ENCODE results near the gene UBE2Q1. TPM values are rescaled to one million over a fixed set of nuclear protein-coding genes. Genes with fewer than 3 reads are reported as not detected.

The UBE2Q1 gene
- total RNA-seq, 1 donor from 2014 or later = 93.3 TPM

DNA sequence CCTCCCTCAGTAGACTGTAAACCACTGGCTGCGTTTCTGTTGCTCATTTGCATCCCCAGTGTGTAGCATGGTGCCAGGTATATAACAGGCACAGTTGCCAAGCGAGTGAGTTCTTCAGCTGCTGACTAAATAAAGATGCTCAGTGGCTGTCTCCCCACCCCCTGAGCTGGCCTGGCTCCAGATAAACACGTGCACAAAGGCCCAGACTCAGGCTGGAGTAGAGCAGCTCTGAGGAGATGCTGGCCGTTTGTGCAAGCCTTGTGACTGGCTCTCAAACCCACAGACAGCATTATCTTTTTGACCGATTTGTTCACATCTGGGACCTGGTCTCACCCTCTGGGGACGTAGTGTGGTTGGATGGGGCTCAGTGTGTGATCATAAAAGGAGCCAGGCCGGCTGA, 16.3 kb upstream of the UBE2Q1 start:
- Mint-ChIP-seq H3K4me3 (no peak overlapping the region), H3K36me3 (ENCODE audit: low read depth) (peaks cover 15% of the 10 kb centered on the region), H3K9me3 (no peaks in the 10 kb centered on the region), H3K27ac (no peak overlapping the region), H3K27me3 (ENCODE audit: insufficient read depth) (peaks cover 4% of the 10 kb centered on the region), H3K4me1 (ENCODE audit: low read depth) (no peaks in the 10 kb centered on the region)
- intact Hi-C loops (cut with micrococcal nuclease) = no loop called here
- no peak for DNase-seq (ENCODE audit: low spot score)

DNA sequence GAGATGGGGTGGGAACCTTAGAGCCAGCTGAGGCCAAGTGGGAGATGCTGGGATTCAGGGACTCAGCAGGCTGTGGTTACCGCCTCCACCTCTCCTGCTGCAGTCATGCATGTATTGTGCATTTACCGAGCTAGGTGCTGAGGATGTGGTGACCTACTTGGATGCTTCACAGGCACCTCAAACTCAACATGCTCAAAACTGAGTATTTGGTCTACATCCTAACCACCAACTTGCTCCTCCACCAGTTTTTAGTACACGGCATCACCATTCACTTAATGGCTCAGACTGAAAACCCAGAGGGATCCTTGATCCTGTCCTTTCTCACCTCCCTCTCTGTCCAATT, 14.7 kb upstream of the UBE2Q1 start:
- no peak for DNase-seq (ENCODE audit: low spot score)
- Mint-ChIP-seq H3K36me3 (ENCODE audit: low read depth) (peaks cover 7% of the 10 kb centered on the region), H3K27me3 (ENCODE audit: insufficient read depth) (peaks cover 11% of the 10 kb centered on the region), H3K9me3 (no peaks in the 10 kb centered on the region), H3K4me3 (no peak overlapping the region), H3K4me1 (ENCODE audit: low read depth) (peaks cover under 1% of the 10 kb centered on the region), H3K27ac (peak overlapping the region; percentile 7)
- intact Hi-C loops (cut with micrococcal nuclease) = no loop called here

DNA sequence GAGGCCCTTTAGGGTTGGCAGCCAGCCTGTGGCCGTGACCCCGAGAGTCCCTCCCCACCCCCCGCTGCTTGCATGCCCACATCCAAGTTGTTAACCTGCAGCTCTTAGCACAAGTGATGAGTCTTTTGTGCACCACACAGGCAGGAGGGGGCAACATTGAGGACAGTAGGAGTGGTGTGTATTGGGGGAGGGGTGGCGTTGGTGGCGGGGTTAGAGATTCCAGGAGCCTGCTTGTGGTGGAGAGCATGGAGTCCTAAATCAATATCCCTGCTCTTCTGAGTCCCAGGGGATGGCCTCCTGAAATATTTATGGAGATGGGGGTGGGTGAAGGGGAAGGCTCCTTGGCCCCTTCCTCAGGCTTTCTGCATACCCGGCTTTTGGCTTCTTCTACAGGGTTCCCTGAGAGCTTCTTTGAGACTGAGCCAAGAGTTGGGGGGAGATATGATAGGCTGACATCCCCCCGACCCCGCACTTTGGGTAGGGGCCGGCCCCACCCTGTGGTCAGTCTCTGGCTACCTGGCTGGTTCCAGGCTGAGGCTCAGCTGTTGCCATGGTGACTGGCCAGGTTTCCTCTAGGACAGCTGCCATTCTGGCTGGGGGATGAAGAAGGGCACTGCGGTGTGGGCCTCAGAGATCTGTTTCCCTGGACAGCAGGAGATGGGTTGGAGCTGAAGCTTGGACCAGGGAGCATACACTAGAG, 14.2 kb upstream of the UBE2Q1 start:
- H3K27ac Mint-ChIP-seq = no peak overlapping the region
- peaks cover 5% of the 10 kb centered on the region for H3K4me1 Mint-ChIP-seq (ENCODE audit: low read depth)
- no peaks in the 10 kb centered on the region for H3K9me3 Mint-ChIP-seq
- intact Hi-C loops (cut with micrococcal nuclease) = no loop called here
- peaks cover 4% of the 10 kb centered on the region for H3K36me3 Mint-ChIP-seq (ENCODE audit: low read depth)
- H3K27me3 Mint-ChIP-seq (ENCODE audit: insufficient read depth) = peaks cover 12% of the 10 kb centered on the region
- no peak for DNase-seq (ENCODE audit: low spot score)
- no peak overlapping the region for H3K4me3 Mint-ChIP-seq

DNA sequence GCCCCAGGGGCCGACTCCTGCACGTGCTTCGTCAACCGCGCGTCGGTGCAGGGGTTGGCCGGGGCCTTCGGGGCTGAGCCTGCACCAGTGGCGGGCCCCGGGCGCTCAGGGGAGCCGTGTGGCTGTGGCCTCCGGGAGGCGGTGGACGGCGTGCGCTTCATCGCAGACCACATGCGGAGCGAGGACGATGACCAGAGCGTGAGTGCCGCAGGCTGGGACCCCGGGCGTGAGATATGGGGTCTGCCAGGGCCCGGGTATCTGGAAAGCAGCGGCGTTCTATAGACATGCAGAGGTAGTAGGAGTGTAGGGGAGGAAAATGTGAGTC, 13.5 kb upstream of the UBE2Q1 start:
- H3K4me3 Mint-ChIP-seq = no peak overlapping the region
- H3K36me3 Mint-ChIP-seq (ENCODE audit: low read depth) = peaks cover 4% of the 10 kb centered on the region
- peaks cover 10% of the 10 kb centered on the region for H3K4me1 Mint-ChIP-seq (ENCODE audit: low read depth)
- intact Hi-C loops (cut with micrococcal nuclease) = no loop called here
- DNase-seq (ENCODE audit: low spot score) = no peak
- peaks cover 18% of the 10 kb centered on the region for H3K27me3 Mint-ChIP-seq (ENCODE audit: insufficient read depth)
- H3K27ac Mint-ChIP-seq = no peak overlapping the region
- H3K9me3 Mint-ChIP-seq = no peaks in the 10 kb centered on the region

DNA sequence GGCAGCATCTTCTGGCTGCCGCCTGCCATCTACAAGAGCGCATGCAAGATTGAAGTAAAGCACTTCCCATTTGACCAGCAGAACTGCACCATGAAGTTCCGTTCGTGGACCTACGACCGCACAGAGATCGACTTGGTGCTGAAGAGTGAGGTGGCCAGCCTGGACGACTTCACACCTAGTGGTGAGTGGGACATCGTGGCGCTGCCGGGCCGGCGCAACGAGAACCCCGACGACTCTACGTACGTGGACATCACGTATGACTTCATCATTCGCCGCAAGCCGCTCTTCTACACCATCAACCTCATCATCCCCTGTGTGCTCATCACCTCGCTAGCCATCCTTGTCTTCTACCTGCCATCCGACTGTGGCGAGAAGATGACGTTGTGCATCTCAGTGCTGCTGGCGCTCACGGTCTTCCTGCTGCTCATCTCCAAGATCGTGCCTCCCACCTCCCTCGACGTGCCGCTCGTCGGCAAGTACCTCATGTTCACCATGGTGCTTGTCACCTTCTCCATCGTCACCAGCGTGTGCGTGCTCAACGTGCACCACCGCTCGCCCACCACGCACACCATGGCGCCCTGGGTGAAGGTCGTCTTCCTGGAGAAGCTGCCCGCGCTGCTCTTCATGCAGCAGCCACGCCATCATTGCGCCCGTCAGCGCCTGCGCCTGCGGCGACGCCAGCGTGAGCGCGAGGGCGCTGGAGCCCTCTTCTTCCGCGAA, 12.9 kb upstream of the UBE2Q1 start:
- Mint-ChIP-seq H3K9me3 (no peaks in the 10 kb centered on the region), H3K4me3 (no peak overlapping the region), H3K27me3 (ENCODE audit: insufficient read depth) (peaks cover 23% of the 10 kb centered on the region), H3K36me3 (ENCODE audit: low read depth) (peaks cover 4% of the 10 kb centered on the region), H3K4me1 (ENCODE audit: low read depth) (peaks cover 10% of the 10 kb centered on the region), H3K27ac (no peak overlapping the region)
- intact Hi-C loops (cut with micrococcal nuclease) = no loop called here
- DNase-seq (ENCODE audit: low spot score) = no peak

DNA sequence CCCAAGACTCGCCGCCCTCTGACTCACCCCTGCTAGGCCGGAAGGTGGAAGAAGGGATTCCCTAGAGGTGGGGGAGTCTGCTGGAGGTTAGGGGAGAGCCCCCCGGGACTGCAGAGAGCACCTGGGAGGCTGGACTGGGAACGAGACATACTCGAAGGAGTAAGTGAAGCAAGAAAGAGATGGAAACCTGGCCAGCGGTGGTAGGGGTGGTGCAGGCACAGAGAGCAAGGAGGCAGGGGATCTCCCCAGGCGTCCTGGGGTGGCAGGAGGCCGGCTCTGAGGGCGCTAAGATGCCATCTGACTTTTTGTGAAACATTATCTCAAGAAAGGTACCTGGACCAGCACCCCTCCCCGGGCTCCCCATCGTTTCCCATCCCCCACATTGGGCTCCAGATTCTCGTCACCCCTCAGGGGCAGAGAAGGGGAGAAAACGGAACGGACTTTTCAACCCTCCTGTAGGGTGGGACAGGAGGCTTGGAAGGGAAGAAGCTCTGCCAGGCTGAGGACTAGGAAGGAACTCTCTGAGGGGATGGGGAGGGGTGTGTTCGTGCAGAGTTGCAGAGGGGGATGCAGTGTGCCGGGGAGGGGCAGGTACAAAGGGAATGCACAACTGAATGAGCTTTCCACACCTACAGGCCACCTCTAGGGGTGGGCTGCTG, 9.8 kb upstream of the UBE2Q1 start:
- Mint-ChIP-seq H3K27ac (no peak overlapping the region), H3K4me1 (ENCODE audit: low read depth) (peaks cover 10% of the 10 kb centered on the region), H3K36me3 (ENCODE audit: low read depth) (no peaks in the 10 kb centered on the region), H3K27me3 (ENCODE audit: insufficient read depth) (peaks cover 37% of the 10 kb centered on the region), H3K4me3 (no peak overlapping the region), H3K9me3 (no peaks in the 10 kb centered on the region)
- no peak for DNase-seq (ENCODE audit: low spot score)
- intact Hi-C loops (cut with micrococcal nuclease) = loop anchor here (1.0 to 2.0 kb wide), 2 partner anchors 9 to 41 kb away; partner anchors contain the start of gene ADAR

DNA sequence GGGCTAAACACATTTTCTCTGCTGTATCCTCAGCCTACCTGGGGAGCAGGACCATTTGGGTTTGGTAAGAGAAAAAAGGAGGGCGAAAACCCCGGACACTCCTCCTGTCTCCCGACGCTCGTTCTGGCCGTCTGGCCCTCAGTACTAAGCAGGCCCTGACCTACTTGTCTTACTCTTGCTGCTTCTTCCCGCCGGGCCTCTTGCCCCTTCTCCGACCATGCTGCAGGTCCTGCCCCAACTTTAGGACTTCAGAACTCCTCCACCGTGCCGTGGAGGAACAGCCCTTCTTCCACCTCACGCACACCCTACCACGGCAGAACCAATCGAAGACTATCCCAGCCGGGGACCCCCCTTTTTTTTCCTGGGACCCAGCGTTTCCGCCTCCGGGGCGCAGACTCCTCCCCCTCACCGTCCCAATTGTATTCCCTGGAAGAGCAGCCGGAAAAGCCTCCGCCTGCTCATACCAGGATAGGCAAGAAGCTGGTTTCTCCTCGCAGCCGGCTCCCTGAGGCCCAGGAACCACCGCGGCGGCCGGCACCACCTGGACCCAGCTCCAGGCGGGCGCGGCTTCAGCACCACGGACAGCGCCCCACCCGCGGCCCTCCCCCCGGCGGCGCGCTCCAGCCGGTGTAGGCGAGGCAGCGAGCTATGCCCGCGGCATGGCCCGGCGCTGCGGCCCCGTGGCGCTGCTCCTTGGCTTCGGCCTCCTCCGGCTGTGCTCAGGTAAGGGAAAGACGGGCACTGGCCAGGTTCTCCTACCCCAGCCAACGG, 9.1 kb upstream of the UBE2Q1 start, which contains the start of gene CHRNB2:
CHRNB2 (plus strand) TSS at position 393 of the 771 bp plus-strand sequence; CDS start at position 660, 267 bp downstream.
- Mint-ChIP-seq H3K27me3 (ENCODE audit: insufficient read depth) (peaks cover 37% of the 10 kb centered on the region), H3K27ac (peak within 1 kb of the TSS; percentile 47), H3K36me3 (ENCODE audit: low read depth) (no peaks in the 10 kb centered on the region), H3K4me1 (ENCODE audit: low read depth) (peaks cover 10% of the 10 kb centered on the region), H3K4me3 (no peak within 1 kb of the TSS), H3K9me3 (no peaks in the 10 kb centered on the region)
- peak; percentile 79 for DNase-seq (ENCODE audit: low spot score)
- intact Hi-C loops (cut with micrococcal nuclease) = loop anchor here (1.0 to 2.0 kb wide), 2 partner anchors 8 to 41 kb away; partner anchors contain the start of gene ADAR

DNA sequence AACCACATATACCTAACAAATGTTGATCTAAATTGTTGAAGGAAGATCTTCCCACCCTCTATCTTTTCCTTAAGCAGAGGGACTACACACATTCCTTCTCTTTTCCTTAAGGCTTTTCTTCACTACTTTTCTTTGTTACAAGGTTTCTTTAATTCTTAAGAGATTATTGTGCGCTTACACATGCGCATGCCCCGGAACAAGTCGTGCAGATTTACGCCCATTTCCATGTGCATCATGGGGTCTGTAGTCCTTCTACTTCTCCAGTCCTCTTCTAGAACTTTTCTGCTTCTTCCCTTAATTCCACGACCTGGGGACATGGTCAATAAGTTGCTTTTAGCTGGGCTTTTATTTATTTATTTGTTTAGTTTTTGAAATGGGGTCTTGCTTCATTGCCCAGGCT, 7.4 kb upstream of the UBE2Q1 start:
- H3K4me1 Mint-ChIP-seq (ENCODE audit: low read depth) = peaks cover 10% of the 10 kb centered on the region
- H3K36me3 Mint-ChIP-seq (ENCODE audit: low read depth) = no peaks in the 10 kb centered on the region
- H3K4me3 Mint-ChIP-seq = no peak overlapping the region
- no peak for DNase-seq (ENCODE audit: low spot score)
- H3K9me3 Mint-ChIP-seq = no peaks in the 10 kb centered on the region
- no peak overlapping the region for H3K27ac Mint-ChIP-seq
- peaks cover 35% of the 10 kb centered on the region for H3K27me3 Mint-ChIP-seq (ENCODE audit: insufficient read depth)
- intact Hi-C loops (cut with micrococcal nuclease) = no loop called here

DNA sequence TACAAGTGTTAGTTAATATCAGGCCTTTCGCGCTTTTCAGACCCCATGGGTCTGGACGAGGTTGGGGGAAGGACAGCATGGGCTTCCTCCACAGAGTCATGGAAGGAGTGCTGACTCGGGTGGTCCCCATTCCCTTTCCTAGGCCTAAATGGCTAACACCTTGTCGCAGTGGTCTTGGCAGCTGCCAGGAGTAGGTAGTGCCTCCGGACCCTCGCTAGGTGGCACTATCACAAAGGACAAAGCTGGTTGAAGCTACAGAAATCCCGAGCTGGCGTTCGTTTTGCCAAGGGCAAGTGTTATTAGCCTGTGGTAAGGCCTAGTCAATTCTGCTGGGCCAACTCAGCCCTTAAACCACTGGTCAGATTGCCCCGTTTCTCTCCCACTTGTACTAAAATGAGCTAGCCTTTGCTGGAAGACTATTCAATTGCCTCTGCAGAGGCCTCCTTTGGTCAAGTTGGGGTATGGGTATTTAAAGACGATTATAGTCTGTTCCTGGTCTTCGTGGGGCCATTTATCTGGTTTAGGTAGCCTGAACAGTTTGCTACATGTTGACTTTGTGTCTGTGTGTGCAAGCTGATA, 1.1 kb upstream of the UBE2Q1 start:
- H3K4me1 Mint-ChIP-seq (ENCODE audit: low read depth) = peaks cover 48% of the 10 kb centered on the region
- H3K4me3 Mint-ChIP-seq = peak overlapping the region; percentile 95
- H3K9me3 Mint-ChIP-seq = no peaks in the 10 kb centered on the region
- peaks cover 25% of the 10 kb centered on the region for H3K36me3 Mint-ChIP-seq (ENCODE audit: low read depth)
- peak; percentile 78 for DNase-seq (ENCODE audit: low spot score)
- intact Hi-C loops (cut with micrococcal nuclease) = loop anchor here (1.0 to 5.0 kb wide), 18 partner anchors 9 to 581 kb away; partner anchors contain the start of genes DPM3, EFNA4, IL6R and KCNN3
- H3K27ac Mint-ChIP-seq = peak overlapping the region; percentile 92
- no peaks in the 10 kb centered on the region for H3K27me3 Mint-ChIP-seq (ENCODE audit: insufficient read depth)

DNA sequence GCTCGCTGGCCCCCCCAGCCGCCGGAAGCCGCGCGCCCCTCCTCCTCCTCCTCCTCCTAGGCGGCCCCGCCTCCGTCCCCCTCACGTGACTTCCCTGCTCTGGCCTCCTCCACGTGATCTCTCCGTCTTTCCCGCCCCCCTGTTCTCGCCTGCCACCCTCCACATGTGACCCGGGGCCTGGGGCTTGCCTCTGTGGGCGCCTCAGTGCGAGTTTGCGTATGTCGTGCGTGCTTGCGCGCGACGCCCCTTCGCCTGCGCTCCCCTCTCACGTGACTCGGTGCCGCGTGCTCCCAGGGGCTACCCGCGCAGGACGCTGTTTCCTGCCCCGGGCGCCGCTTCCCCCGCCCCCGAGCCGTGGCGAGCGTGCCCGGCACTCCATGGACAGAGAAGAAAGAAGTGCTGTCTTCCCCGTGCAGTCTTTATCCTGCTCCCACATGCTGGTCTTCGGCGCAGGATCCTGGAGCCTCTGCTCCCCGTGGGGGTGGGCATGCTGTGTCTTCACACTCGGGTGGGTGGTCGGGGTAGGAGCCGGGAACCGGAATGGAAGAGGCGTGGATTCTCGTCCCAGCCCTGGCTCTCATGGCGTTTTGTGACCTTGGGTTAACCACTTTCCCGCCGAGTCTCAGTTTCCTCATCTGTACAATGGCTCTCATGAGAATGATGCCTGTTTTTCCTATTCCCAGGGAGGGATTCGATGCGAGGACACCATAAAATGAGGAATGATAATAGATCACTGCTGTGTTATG, 431 bp upstream of the UBE2Q1 start:
- DNase-seq (ENCODE audit: low spot score) = peak; percentile 99
- no peaks in the 10 kb centered on the region for H3K9me3 Mint-ChIP-seq
- H3K27ac Mint-ChIP-seq = peak overlapping the region; percentile 92
- H3K4me1 Mint-ChIP-seq (ENCODE audit: low read depth) = peaks cover 49% of the 10 kb centered on the region
- intact Hi-C loops (cut with micrococcal nuclease) = loop anchor here (1.0 to 5.0 kb wide), 20 partner anchors 9 to 581 kb away; partner anchors contain the start of genes CKS1B, DPM3, EFNA4 and FLAD1
- no peaks in the 10 kb centered on the region for H3K27me3 Mint-ChIP-seq (ENCODE audit: insufficient read depth)
- peak overlapping the region; percentile 95 for H3K4me3 Mint-ChIP-seq
- H3K36me3 Mint-ChIP-seq (ENCODE audit: low read depth) = peaks cover 30% of the 10 kb centered on the region

DNA sequence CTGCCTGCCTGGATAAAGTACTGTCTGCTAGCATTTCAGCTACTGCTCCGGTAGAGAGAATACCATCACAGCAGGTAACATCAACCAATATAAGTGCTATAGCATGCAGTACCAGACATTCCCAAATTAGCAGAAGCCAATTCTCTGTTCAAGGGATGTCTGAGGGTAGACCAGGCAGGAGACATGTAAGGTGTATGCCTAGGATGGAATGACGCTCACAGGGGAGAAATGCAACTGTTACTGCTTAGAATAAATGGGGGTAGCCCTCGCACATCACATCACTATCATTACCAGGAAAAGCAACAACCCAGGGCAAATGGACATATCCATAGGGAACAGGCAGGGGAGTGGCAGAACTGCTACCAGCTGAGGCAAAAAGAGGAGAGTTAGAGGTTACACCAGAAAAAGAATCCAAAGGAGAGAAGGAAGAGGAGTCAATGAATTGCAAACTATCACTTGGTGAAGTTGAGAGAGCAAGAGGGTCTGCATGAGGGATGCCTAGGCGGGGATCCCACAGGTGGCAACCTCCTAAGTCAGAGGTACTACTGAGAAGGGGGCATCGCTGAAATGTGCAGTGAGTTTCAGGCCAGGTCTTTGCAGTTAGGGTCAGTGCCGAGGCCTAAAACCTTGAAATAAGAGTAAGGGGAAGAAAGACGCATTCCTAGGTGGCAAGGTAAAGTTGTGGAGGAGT, 1.1 kb downstream of the UBE2Q1 start:
- H3K4me3 Mint-ChIP-seq = peak overlapping the region; percentile 96
- peak overlapping the region; percentile 92 for H3K27ac Mint-ChIP-seq
- H3K4me1 Mint-ChIP-seq (ENCODE audit: low read depth) = peaks cover 55% of the 10 kb centered on the region
- intact Hi-C loops (cut with micrococcal nuclease) = loop anchor here (5.0 kb wide), 2 partner anchors 70 to 150 kb away; partner anchors contain the start of gene IL6R
- no peaks in the 10 kb centered on the region for H3K27me3 Mint-ChIP-seq (ENCODE audit: insufficient read depth)
- no peak for DNase-seq (ENCODE audit: low spot score)
- no peaks in the 10 kb centered on the region for H3K9me3 Mint-ChIP-seq
- peaks cover 42% of the 10 kb centered on the region for H3K36me3 Mint-ChIP-seq (ENCODE audit: low read depth)
